GM19099 (cell line): Measurements from ENCODE around the gene SFT2D2.

ENCODE experiments used
- POLR2A ChIP-seq: IDR thresholded peaks from 3 replicates; pipeline ENCODE4 v1.6.1; 2011; ENCODE audit warnings: low read depth; ENCODE audit not compliant: insufficient read length; ENCODE audit errors: extremely low read depth

The SFT2D2 gene

DNA sequence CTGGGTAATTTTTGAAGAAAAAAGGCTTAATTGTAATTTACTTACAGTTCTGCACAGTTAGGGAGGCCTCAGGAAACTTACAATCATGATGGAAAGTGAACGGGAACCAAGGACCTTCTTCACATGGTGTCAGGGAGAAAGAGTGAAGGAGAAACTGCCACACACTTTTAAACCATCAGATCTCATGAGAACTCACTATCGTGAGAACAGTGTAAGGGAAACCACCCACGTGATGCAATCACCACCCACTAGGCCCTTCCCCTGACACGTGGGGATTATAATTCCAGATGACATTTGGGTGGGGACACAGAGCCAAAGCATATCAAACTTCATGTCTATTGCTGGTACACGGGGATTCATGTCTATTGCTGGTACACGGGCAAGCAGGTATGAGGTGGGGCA, 5.3 kb upstream of the SFT2D2 start:
- no peak for TF ChIP-seq POLR2A

DNA sequence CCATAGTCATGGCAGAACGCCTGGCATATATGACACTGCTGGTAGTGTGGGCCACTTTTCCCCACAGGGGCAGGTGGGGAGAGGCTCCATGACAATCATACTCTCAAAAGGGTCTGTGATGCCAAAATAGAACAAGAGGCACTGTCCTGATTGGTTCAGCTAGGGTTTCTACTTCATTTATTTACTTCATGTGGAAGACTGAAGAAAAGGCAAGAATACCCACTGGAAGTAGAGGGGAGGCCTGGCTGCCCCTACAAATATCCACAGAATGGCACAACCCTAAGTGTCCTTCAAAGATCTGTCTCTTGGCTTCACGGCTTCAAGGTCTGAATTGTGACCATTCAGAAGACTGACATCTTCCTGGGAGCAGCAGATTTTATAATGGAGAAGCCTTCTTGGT, 4.5 kb upstream of the SFT2D2 start:
- no peak for TF ChIP-seq POLR2A

- no peak for TF ChIP-seq POLR2A
These were observed 2.5 kb upstream of the SFT2D2 start for GRCh38 chr1:168223261-168223660.

DNA sequence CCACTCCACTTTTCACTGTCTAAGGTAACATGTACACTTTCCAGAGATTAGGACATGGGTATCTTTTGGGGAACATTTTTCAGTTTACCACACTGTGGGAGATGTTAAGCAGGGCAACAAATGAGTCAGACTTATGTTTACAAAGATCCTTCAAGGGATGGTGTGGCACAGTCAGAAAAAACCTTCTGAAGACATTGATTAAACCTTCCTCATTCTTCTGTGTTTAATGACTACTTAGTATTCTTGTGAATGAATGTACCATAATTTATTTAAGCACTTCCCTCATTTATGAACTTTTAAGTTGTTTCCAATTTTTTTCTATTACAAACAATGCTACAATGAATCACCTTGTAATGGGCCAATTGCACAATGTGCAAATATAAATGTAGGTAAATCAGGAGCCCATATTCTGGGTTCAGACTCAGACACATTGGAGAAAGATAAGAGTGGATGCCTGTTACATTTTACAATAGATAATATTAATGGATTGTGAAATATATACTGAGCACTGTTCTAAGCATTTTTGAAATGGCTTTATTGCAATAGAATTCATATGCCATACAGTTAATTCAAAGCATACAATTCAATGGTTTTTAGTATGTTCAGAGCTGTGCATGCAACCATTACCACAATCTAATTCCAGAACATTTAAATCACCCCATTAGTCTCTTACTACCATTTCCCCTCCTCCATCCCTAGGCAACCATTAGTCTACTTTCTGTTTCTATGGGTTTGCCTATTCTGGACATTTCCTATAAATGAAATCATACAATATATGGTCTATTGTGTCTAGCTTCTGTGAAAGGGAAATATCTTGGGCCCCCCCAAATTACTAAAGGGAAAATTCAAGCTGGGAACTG, 1.9 kb upstream of the SFT2D2 start:
- no peak for TF ChIP-seq POLR2A

DNA sequence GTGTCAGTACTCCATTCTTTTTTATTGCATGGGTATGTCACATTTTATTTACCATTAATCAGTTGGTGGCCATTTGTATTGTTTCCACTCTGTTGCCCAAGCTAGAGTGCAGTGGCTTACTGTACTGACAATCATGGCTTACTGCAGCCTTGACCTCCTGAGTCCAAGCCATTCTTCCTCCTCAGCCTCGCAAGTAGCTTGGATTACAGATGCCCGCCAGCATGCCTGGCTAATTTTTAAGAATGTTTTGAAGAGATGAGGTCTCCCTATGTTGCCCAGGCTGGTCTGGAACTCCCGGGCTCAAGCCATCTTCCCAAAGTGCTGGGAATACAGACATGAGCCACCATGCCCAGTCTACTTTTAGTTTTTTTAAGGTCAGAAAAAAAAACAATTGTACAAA, 813 bp upstream of the SFT2D2 start:
- no peak for TF ChIP-seq POLR2A

- no peak for TF ChIP-seq POLR2A
These were observed 1.8 kb downstream of the SFT2D2 start for GRCh38 chr1:168227620-168228019.

DNA sequence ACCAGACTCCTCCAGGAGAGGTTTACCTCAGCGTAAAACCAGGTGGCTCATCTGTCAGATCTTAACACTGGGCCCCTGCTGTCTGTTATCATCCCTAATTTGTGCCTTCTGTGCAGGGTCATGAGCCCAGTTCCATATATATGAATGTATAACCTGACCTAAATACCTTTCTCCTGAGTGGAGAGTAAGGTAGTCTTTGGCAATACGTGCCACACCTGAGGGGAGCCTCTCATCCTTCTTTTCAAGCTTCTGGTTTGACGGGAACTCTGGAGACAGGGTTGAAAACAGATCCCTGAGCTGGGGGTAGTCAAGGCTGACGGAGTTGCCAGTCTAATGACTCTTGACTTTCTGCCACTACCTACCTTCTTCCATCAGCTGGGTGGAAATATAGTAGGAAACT, 4.1 kb downstream of the SFT2D2 start:
- no peak for TF ChIP-seq POLR2A

GRCh38 chr1:168230709-168231108, 4.9 kb downstream of the SFT2D2 start:
- no peak for TF ChIP-seq POLR2A

GRCh38 chr1:168234846-168235547, 9.2 kb downstream of the SFT2D2 start:
- no peak for TF ChIP-seq POLR2A

- no peak for TF ChIP-seq POLR2A
These were observed 9.7 kb downstream of the SFT2D2 start for GRCh38 chr1:168235548-168235885.

- TF ChIP-seq POLR2A: no peak
These were observed 10.1 kb downstream of the SFT2D2 start for GRCh38 chr1:168235937-168236336.

DNA sequence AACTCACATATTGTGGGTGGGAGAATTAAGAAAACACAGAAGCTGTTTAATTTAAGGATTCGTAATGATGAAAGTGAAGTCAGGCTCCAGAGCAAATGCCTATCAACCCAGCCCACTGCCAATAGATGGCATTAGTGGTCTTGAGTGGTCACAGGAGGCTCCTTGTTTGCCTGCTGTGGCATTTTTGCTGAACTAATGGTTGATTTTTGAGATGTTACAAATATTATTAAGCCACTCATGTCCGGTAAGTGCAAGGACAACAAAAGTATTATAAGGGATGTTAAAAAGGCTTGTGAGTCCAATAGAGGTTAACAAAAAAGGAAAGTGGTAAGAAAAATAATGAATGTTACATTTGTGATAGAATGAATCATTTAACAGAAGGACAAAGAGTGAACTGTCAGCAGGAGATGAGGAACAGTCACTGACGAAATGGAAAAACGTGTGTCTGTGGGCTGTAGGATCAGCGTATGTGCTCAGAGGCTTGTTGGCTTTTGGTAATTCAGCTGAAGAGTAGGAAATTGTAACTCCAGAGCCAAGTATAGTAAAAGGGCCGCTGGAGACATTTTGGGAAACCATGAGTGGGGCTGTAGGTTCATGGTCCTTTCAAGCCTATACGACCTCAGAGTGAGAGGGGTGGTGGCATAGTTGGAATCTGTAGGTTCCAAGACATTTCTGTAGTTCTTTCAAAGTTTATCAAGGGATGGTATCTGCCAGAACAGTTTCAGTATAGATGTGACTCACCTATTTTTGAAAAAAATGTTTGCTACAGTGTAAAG, 11.2 kb downstream of the SFT2D2 start:
- TF ChIP-seq POLR2A: no peak

GRCh38 chr1:168243198-168243597, 17.4 kb downstream of the SFT2D2 start:
- TF ChIP-seq POLR2A: no peak

DNA sequence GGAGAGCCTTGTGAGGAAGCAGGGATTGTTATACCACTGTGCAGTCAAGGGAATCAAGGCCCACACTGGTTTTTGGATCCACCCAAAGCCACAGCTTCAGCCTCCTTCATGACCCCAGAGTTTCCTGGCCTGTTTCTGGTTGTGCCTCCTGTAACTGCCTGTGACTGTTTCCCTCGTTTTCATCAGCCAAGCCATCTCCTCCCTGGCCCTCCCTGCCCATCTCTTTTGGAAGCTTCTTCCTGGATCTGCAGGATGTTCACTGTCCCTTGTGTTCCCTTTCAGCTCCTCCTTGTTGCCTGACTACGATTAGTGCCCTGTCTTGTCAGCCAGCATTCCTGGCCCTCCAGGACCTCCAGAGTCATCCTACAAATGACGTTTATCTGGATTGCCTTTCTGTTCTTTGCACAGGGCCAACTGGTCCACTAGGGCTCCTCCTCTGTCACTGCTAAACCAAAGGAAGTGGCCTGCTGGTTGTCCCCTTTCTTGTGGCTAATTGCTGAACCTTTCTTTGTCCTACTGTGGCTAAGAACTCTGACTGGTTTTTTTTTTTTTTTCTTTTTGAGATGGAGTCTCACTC, 17.9 kb downstream of the SFT2D2 start:
- no peak for TF ChIP-seq POLR2A

GRCh38 chr1:168245042-168245441, 19.2 kb downstream of the SFT2D2 start:
- no peak for TF ChIP-seq POLR2A
